ENCODE measurements around the gene NT5C3A. TPM values are rescaled to one million over a fixed set of nuclear protein-coding genes. Genes with fewer than 3 reads are reported as not detected.
"Not testable (repeated sequence)": the region's sequence is repeated elsewhere in the genome, so short reads cannot be mapped to it uniquely, and the experiment has no call there.

NT5C3A gene
- total RNA-seq, 1 donor from 2014 or later = 8.3 TPM

- intact Hi-C loops (cut with DNase I) = no loop called here
- Histone ChIP-seq H3K4me3 (peak overlapping the region; percentile 50 to 59), H3K27ac (no peak overlapping the region), H3K36me3 (no peaks in the 10 kb centered on the region), H3K4me1 (peaks cover 0 to 7% of the 10 kb centered on the region in 2 donors), H3K9me3 (no peaks in the 10 kb centered on the region), H3K27me3 (no peaks in the 10 kb centered on the region)
- TF ChIP-seq, protein P1, sequence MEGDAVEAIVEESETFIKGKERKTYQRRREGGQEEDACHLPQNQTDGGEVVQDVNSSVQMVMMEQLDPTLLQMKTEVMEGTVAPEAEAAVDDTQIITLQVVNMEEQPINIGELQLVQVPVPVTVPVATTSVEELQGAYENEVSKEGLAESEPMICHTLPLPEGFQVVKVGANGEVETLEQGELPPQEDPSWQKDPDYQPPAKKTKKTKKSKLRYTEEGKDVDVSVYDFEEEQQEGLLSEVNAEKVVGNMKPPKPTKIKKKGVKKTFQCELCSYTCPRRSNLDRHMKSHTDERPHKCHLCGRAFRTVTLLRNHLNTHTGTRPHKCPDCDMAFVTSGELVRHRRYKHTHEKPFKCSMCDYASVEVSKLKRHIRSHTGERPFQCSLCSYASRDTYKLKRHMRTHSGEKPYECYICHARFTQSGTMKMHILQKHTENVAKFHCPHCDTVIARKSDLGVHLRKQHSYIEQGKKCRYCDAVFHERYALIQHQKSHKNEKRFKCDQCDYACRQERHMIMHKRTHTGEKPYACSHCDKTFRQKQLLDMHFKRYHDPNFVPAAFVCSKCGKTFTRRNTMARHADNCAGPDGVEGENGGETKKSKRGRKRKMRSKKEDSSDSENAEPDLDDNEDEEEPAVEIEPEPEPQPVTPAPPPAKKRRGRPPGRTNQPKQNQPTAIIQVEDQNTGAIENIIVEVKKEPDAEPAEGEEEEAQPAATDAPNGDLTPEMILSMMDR (IDR thresholded peaks at IDR 0.05) = no peak
- no peak for DNase-seq (ENCODE audit: low spot score in 2 of 2)
These were observed 23.9 kb downstream of the NT5C3A start for GRCh38 chr7:33038639-33039038.

GRCh38 chr7:33035776-33036175 is 26.8 kb downstream of the NT5C3A start:
- Histone ChIP-seq H3K4me1 (peaks cover 0 to 5% of the 10 kb centered on the region in 2 donors), H3K4me3 (no peak overlapping the region), H3K27me3 (no peaks in the 10 kb centered on the region), H3K36me3 (no peaks in the 10 kb centered on the region), H3K9me3 (no peaks in the 10 kb centered on the region), H3K27ac (no peak overlapping the region)
- TF ChIP-seq, protein P1 (IDR thresholded peaks at IDR 0.05) = no peak
- DNase-seq (ENCODE audit: low spot score in 2 of 2) = no peak
- intact Hi-C loops (cut with DNase I) = no loop called here

- no peak overlapping the region for H3K4me3 ChIP-seq
- H3K9me3 ChIP-seq = no peaks in the 10 kb centered on the region
- TF ChIP-seq, protein P1 (IDR thresholded peaks at IDR 0.05) = no peak
- peaks cover 6 to 23% of the 10 kb centered on the region in 2 donors for H3K36me3 ChIP-seq
- no peak for DNase-seq (ENCODE audit: low spot score in 2 of 2)
- no peak overlapping the region for H3K27ac ChIP-seq
- intact Hi-C loops (cut with DNase I) = no loop called here
- no peaks in the 10 kb centered on the region for H3K4me1 ChIP-seq
- no peaks in the 10 kb centered on the region for H3K27me3 ChIP-seq
These were observed 38.3 kb downstream of the NT5C3A start for GRCh38 chr7:33024189-33024757.

DNA sequence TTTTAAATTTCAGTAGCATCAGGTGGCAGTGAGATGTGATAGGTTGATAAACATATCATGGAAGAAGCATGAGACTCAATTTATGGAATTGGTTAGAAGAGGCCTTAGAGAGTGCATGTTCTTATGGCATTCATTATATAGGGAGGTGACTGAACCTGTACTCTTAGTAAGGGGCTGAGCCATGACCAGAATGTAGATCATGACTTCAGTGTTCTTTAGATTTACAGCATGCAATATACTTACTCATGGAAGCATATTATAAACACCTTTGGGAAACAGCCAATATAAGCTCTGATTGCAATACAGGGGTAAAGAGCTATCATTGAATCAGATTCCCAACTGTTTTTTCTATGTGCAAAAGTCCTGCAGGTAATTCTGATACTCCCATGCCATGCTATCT is 50.2 kb downstream of the NT5C3A start:
- no peak for DNase-seq (ENCODE audit: low spot score in 2 of 2)
- H3K4me3 ChIP-seq = no peak overlapping the region
- no peaks in the 10 kb centered on the region for H3K27me3 ChIP-seq
- H3K4me1 ChIP-seq = no peaks in the 10 kb centered on the region
- H3K9me3 ChIP-seq = no peaks in the 10 kb centered on the region
- H3K27ac ChIP-seq = no peak overlapping the region
- TF ChIP-seq, protein P1 (IDR thresholded peaks at IDR 0.05) = no peak
- intact Hi-C loops (cut with DNase I) = no loop called here
- H3K36me3 ChIP-seq = peaks cover 20 to 44% of the 10 kb centered on the region in 2 donors

GRCh38 chr7:33009734-33010133 is 52.8 kb downstream of the NT5C3A start:
- H3K4me1 ChIP-seq = no peaks in the 10 kb centered on the region
- no peaks in the 10 kb centered on the region for H3K9me3 ChIP-seq
- no peak overlapping the region for H3K4me3 ChIP-seq
- DNase-seq (ENCODE audit: low spot score in 2 of 2) = no peak
- TF ChIP-seq, protein P1 (IDR thresholded peaks at IDR 0.05) = no peak
- no peak overlapping the region for H3K27ac ChIP-seq
- peaks cover 8 to 32% of the 10 kb centered on the region in 2 donors for H3K36me3 ChIP-seq
- intact Hi-C loops (cut with DNase I) = no loop called here
- no peaks in the 10 kb centered on the region for H3K27me3 ChIP-seq

DNA sequence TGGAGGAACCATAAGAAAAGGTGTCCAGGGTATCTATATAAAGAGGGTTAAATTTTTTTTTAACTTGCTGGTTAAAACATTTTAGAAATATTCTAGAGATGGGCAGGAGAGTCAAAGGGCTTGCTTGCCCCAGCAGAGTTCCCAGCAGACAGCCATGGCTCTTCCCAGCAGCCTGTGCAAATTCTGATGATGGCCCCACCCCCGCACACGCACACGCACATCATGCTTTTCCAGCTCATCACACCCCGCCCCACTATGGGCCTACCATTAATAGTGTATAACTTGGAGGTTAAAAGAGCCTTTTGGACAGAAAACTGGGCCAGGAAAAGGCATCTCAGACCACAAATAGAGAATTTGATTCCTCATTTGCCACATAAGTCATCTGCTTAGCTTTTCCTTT is 56.9 kb downstream of the NT5C3A start:
- peaks cover 3 to 15% of the 10 kb centered on the region in 2 donors for H3K36me3 ChIP-seq
- H3K27ac ChIP-seq; H3K9me3 ChIP-seq; H3K4me1 ChIP-seq; intact Hi-C loops (cut with DNase I); DNase-seq (ENCODE audit: low spot score in 2 of 2); H3K4me3 ChIP-seq; H3K27me3 ChIP-seq: not testable (repeated sequence)

DNA sequence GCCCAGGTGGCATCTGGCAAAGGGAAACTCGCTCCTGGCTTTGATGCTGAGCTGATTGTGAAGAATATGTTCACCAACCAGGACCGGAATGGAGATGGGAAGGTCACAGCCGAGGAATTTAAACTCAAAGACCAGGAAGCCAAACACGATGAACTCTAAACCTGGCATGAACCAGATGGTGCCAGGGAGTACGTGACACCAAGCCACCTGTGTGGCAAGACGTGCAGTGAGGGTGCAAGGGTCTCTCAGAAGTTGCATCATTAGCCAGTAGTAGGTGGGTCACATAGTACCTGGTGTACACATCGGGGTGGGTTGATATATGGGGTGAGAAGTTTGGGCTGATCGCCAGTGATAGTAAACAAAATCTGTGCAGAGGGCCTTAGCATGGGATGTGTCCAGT is 57.4 kb downstream of the NT5C3A start:
- H3K4me1 ChIP-seq; DNase-seq (ENCODE audit: low spot score in 2 of 2); H3K9me3 ChIP-seq; intact Hi-C loops (cut with DNase I); H3K27me3 ChIP-seq; H3K27ac ChIP-seq; H3K4me3 ChIP-seq: not testable (repeated sequence)
- peaks cover 3 to 15% of the 10 kb centered on the region in 2 donors for H3K36me3 ChIP-seq

DNA sequence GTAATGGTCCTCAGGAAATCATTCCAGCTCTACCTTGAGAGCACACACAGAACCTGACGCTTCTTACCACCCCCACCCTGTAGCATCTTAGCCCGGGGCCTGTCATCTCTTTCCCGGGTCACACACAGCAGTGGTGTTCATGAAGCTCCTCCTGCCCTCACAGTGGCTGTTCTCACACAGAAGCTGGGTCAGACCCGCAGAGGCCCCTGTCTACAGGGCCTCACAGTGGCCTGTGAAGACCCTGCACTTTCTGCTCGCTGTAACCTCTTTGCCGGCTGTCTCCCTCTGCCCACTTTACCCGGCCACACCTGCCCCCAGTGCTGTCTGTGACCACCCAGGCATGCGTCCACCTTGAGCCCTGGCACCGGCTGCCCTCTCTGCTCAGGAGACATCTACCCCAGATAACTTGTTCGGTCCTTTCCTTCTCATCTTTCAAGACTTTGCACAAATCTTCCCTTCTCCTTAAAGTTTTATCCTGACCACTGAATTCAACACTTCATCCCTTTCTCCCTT is 58.4 kb downstream of the NT5C3A start:
- H3K27me3 ChIP-seq; H3K9me3 ChIP-seq; intact Hi-C loops (cut with DNase I); H3K27ac ChIP-seq; H3K4me3 ChIP-seq; DNase-seq (ENCODE audit: low spot score in 2 of 2); H3K4me1 ChIP-seq: not testable (repeated sequence)
- peaks cover 3 to 15% of the 10 kb centered on the region in 2 donors for H3K36me3 ChIP-seq

GRCh38 chr7:33003111-33003510 is 59.5 kb downstream of the NT5C3A start:
- H3K9me3 ChIP-seq; H3K27me3 ChIP-seq; intact Hi-C loops (cut with DNase I); H3K27ac ChIP-seq; DNase-seq (ENCODE audit: low spot score in 2 of 2); H3K4me1 ChIP-seq; H3K4me3 ChIP-seq: not testable (repeated sequence)
- peaks cover 3 to 15% of the 10 kb centered on the region in 2 donors for H3K36me3 ChIP-seq

Data from ascending aorta (tissue), 2 donors.